B cell (primary cell): Measurements from ENCODE around the gene CBX7. TPM values are rescaled to one million over a fixed set of nuclear protein-coding genes. Genes with fewer than 3 reads are reported as not detected.
A peak's percentile ranks its signal among the peaks of the same experiment; 100 is the strongest.

Experiments used
- ATAC-seq: fragments of 200-7000 bp; cut with Tn5 transposase; one replicate; pipeline ENCODE4 v1.10.0; 2021; ENCODE audit warnings: low read depth, mild to moderate bottlenecking, moderate number of reproducible peaks, moderate library complexity
- CTCF ChIA-PET: fragments of 350-600 bp; sonication (Branson Sonifier 250); formaldehyde crosslinking; loops from one replicate; lab custom pipeline; 2021; ENCODE audit warnings: antibody characterized with exemption, inconsistent platforms; lab: Charles Lee
- POLR2A ChIA-PET: fragments of 350-600 bp; sonication (Branson Sonifier 250); formaldehyde crosslinking; loops from one replicate; lab custom pipeline; 2021; ENCODE audit warnings: antibody characterized with exemption; lab: Charles Lee
- DNase-seq: peaks from one replicate; pipeline ENCODE4 v3.0.0; 2013
- H2AFZ ChIP-seq: 2 replicates; pipeline ENCODE4 v1.6.1; 2012; ENCODE audit warnings: mild to moderate bottlenecking, low read depth, low read length; ENCODE audit not compliant: insufficient read depth, poor library complexity, severe bottlenecking
- H3K27ac ChIP-seq, 2 donors: 1 replicate in 1 of 2; 2 replicates in 1 of 2; pipeline ENCODE4 v1.5.1; 2012 to 2013; ENCODE audit warnings: low read length in 2 of 2, mild to moderate bottlenecking in 2 of 2, moderate library complexity in 1 of 2
- H3K27me3 ChIP-seq, 4 experiments: fragments of 200-600 bp in 1 of 4; sonication (generic) in 1 of 4; replicated peaks in 1 of 4; 1 replicate in 2 of 4; 2 replicates in 2 of 4; pipeline versions ENCODE4 v1.6.1 to v1.7.0; 2013 to 2016; ENCODE audit warnings: low read length in 3 of 4, mild to moderate bottlenecking in 2 of 4, mixed read lengths in 1 of 4, moderate library complexity in 1 of 4; ENCODE audit not compliant: insufficient read depth in 4 of 4, control insufficient read depth in 3 of 4; ENCODE audit errors: control extremely low read depth in 1 of 4
- H3K36me3 ChIP-seq, 2 experiments: replicated peaks in 1 of 2; 1 replicate in 1 of 2; 2 replicates in 1 of 2; pipeline versions ENCODE4 v1.6.1 to v1.7.1; 2013; ENCODE audit warnings: low read length in 1 of 2; ENCODE audit not compliant: insufficient read depth in 2 of 2, control insufficient read depth in 1 of 2; ENCODE audit errors: control extremely low read depth in 1 of 2, extremely low read depth in 1 of 2
- H3K4me1 ChIP-seq, 2 donors: fragments of 200-600 bp in 1 of 2; sonication (generic) in 1 of 2; 1 replicate in 1 of 2; 2 replicates in 1 of 2; pipeline versions ENCODE4 v1.5.1 to v1.6.1; 2013 to 2017; ENCODE audit warnings: low read length in 2 of 2; ENCODE audit not compliant: control insufficient read depth in 2 of 2, insufficient read depth in 2 of 2
- H3K4me2 ChIP-seq: replicated peaks from 2 replicates; pipeline ENCODE3; 2012; ENCODE audit warnings: mild to moderate bottlenecking, low read depth, low read length; ENCODE audit not compliant: poor library complexity, severe bottlenecking
- H3K4me3 ChIP-seq, 5 experiments: fragments of 200-600 bp in 1 of 5; sonication (generic) in 1 of 5; 1 replicate in 3 of 5; 2 replicates in 2 of 5; pipeline versions ENCODE4 v1.5.1 to v1.7.0; 2011 to 2016; ENCODE audit warnings: low read length in 4 of 5, mild to moderate bottlenecking in 4 of 5, low read depth in 2 of 5, control low read depth in 1 of 5, moderate library complexity in 1 of 5; ENCODE audit not compliant: insufficient read depth in 1 of 5; ENCODE audit errors: control extremely low read depth in 1 of 5, extremely low read depth in 1 of 5
- H3K79me2 ChIP-seq: fragments of 200-600 bp; sonication (generic); one replicate; pipeline ENCODE4 v1.6.0; 2016; ENCODE audit warnings: low read length; ENCODE audit not compliant: control insufficient read depth, insufficient read depth
- H3K9ac ChIP-seq: fragments of 200-600 bp; sonication (generic); 2 replicates; pipeline ENCODE4 v1.6.1; 2017; ENCODE audit warnings: mild to moderate bottlenecking, low read length, moderate library complexity
- H3K9me3 ChIP-seq, 3 donors: one replicate each; pipeline versions ENCODE4 v1.6.1 to v1.7.1; 2013; ENCODE audit warnings: low read length in 2 of 3; ENCODE audit not compliant: control insufficient read depth in 2 of 3, insufficient read depth in 1 of 3; ENCODE audit errors: control extremely low read depth in 1 of 3
- H4K20me1 ChIP-seq: 2 replicates; pipeline ENCODE4 v1.6.0; 2012; ENCODE audit warnings: mild to moderate bottlenecking, low read length; ENCODE audit not compliant: insufficient read depth, control insufficient read depth, poor library complexity, severe bottlenecking
- H3K27ac Mint-ChIP-seq: one replicate; pipeline ENCODE4 v1.8.0; 2021; ENCODE audit warnings: mixed read lengths
- H3K27me3 Mint-ChIP-seq: one replicate; pipeline ENCODE4 v1.8.0; 2021; ENCODE audit warnings: mixed read lengths
- H3K4me1 Mint-ChIP-seq: one replicate; pipeline ENCODE4 v1.8.0; 2021; ENCODE audit warnings: mixed read lengths
- H3K4me3 Mint-ChIP-seq: one replicate; pipeline ENCODE4 v1.8.0; 2021; ENCODE audit warnings: mixed read lengths
- H3K9me3 Mint-ChIP-seq: one replicate; pipeline ENCODE4 v1.8.0; 2022; ENCODE audit warnings: mixed read lengths; ENCODE audit not compliant: insufficient read depth
- CTCF ChIP-seq: fragments of 200-600 bp; IDR thresholded peaks from one replicate; pipeline ENCODE4 v1.8.0; 2022; ENCODE audit warnings: antibody characterized with exemption, mild to moderate bottlenecking
- EZH2 ChIP-seq: IDR thresholded peaks from 2 replicates; pipeline ENCODE4 v1.6.1; 2012; ENCODE audit warnings: borderline replicate concordance, low read depth, mild to moderate bottlenecking, moderate library complexity, low read length; ENCODE audit not compliant: insufficient read depth, poor library complexity, severe bottlenecking
- WGBS: methylation state at CpG from one replicate; pipeline ENCODE4 v1.1.5; 2013; ENCODE audit warnings: missing lambda C conversion rate; ENCODE audit not compliant: insufficient coverage; 5-methylcytosine and 5-hydroxymethylcytosine counted together
- intact Hi-C: fragments of 100-400 bp; cut with micrococcal nuclease; formaldehyde crosslinking; loops from one replicate; pipeline ENCODE4 v1.10.0; 2022
- polyA plus RNA-seq: library from polyadenylated mRNA; depleted of rRNA; stranded (reverse); fragments of >200 nt; gene quantifications from 2 replicates; pipeline ENCODE4 v1.2.3, GENCODE V29; 2012
- total RNA-seq, 2 donors: library from RNA; stranded (reverse); fragments of 120-200 nt in 1 of 2; gene quantifications; 1 replicate in 1 of 2; 2 replicates in 1 of 2; pipeline versions ENCODE4 v1.2.3 to v1.2.4, GENCODE V29; 2013 to 2022

CBX7 gene
- total and polyA plus RNA-seq, 2 donors (not counting 1 experiment from before 2014, with no cell fraction given), result 83.6 to 141 TPM

GRCh38 chr22:39114112-39114511 is 38.4 kb downstream of the CBX7 start:
- no peaks in the 10 kb centered on the region for H4K20me1 ChIP-seq
- CTCF ChIA-PET, result interaction anchor here (0.7 to 2.8 kb wide), 4 partner anchors 47 to 410 kb away, joined by 3 to 12 read pairs (median 4); no protein-coding TSS in a partner anchor
- H3K4me1 Mint-ChIP-seq, result peaks cover 58% of the 10 kb centered on the region
- H3K27me3 ChIP-seq, result no peaks in the 10 kb centered on the region
- no peak overlapping the region for H2AFZ ChIP-seq
- H3K9me3 ChIP-seq, result no peaks in the 10 kb centered on the region
- no peaks in the 10 kb centered on the region for H3K36me3 ChIP-seq
- H3K27ac ChIP-seq, result no peak overlapping the region
- intact Hi-C loops, result loop anchor here (2.0 kb wide), 2 partner anchors 15 to 99 kb away; partner anchors contain the start of gene APOBEC3C
- H3K27me3 Mint-ChIP-seq, result no peaks in the 10 kb centered on the region
- H3K4me3 Mint-ChIP-seq, result no peak overlapping the region
- H3K9ac ChIP-seq, result no peak overlapping the region
- H3K27ac Mint-ChIP-seq, result peak overlapping the region; percentile 0
- peaks cover 50 to 58% of the 10 kb centered on the region in 2 donors for H3K4me1 ChIP-seq
- WGBS, result 60% methylated on average over 1 of the region's 6 CpGs
- no peak overlapping the region for H3K4me3 ChIP-seq
- H3K9me3 Mint-ChIP-seq, result no peaks in the 10 kb centered on the region
- H3K4me2 ChIP-seq, result no peak overlapping the region
- peak; percentile 9 for DNase-seq
- TF ChIP-seq CTCF (no peak), EZH2 (no peak)
- no peak for ATAC-seq
- H3K79me2 ChIP-seq, result no peaks in the 10 kb centered on the region
- POLR2A ChIA-PET, result interaction anchor here (0.6 to 2.6 kb wide), 4 partner anchors 14 to 251 kb away, joined by 3 to 10 read pairs (median 4); no protein-coding TSS in a partner anchor
